GM23248 (cell line): ENCODE data around the gene ADAM10.

Experiments
- EZH2 ChIP-seq: fragments of 200-600 bp; sonication (generic); IDR thresholded peaks from 2 replicates; pipeline ENCODE4 v1.6.1; 2018; ENCODE audit warnings: antibody characterized with exemption, mild to moderate bottlenecking; ENCODE audit not compliant: insufficient read depth, poor library complexity, severe bottlenecking
- EZH2phosphoT487 ChIP-seq: fragments of 200-600 bp; sonication (generic); IDR thresholded peaks from 2 replicates; pipeline ENCODE4 v1.6.1; 2018; ENCODE audit warnings: antibody characterized with exemption, moderate library complexity, mild to moderate bottlenecking, low read depth; ENCODE audit not compliant: insufficient read depth

DNA sequence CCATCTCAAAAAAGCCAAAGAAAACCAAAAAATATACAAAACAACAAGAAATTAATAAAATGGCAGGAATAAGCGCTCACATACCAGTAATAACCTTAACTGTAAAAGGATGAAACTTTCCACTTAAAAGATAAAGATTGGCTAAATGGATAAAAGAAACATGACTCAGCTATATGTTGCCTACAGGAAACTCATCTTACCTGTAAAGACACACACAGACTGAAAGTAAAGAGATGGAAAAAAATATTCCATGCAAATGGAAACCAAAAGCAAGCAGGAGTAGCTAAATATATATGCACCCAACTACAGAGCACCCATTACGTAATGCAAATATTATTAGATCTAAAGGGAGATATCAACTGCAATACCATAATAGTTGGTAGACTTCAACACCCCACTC, 49.7 kb downstream of the ADAM10 start:
- TF ChIP-seq EZH2 (no peak), EZH2phosphoT487 (no peak)
